ENCODE data around the gene CASZ1.

DNA sequence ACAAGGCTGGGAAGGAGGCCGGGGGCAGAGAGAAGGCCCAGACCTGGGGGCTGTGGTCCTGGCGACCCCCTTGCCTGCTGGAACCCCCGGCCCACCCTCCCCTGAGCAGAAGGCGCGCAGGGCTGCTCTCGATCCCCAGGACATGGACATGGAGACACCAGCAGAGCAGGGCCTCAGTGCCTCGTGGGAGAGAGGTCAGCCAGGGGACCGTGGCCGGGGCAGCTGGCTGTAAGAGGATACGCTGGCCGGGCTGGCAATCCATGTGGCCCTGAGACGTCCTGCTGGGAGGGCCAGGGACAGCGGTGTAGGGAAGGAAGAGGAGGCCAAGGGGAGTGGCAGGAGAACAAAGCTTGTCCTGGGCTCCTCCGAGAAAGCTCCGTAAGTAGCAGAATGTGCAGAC, 132.2 kb downstream of the CASZ1 start:
- TF ChIP-seq, protein P1, sequence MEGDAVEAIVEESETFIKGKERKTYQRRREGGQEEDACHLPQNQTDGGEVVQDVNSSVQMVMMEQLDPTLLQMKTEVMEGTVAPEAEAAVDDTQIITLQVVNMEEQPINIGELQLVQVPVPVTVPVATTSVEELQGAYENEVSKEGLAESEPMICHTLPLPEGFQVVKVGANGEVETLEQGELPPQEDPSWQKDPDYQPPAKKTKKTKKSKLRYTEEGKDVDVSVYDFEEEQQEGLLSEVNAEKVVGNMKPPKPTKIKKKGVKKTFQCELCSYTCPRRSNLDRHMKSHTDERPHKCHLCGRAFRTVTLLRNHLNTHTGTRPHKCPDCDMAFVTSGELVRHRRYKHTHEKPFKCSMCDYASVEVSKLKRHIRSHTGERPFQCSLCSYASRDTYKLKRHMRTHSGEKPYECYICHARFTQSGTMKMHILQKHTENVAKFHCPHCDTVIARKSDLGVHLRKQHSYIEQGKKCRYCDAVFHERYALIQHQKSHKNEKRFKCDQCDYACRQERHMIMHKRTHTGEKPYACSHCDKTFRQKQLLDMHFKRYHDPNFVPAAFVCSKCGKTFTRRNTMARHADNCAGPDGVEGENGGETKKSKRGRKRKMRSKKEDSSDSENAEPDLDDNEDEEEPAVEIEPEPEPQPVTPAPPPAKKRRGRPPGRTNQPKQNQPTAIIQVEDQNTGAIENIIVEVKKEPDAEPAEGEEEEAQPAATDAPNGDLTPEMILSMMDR (IDR thresholded peaks at IDR 0.05): no peak
- no peak for TF ChIP-seq ZFX (IDR thresholded peaks at IDR 0.05; ENCODE audit: borderline replicate concordance)
